WTC11 (cell line): ENCODE results near the gene TNRC18.

Experiments used
- CREM ChIP-seq: sonication (generic); formaldehyde crosslinking; IDR thresholded peaks from 2 replicates; pipeline ENCODE4 v1.8.1; 2022; ENCODE audit warnings: mild to moderate bottlenecking, missing genetic modification reagents, moderate library complexity
- CTCF ChIP-seq: fragments of 200-600 bp; IDR thresholded peaks from 2 replicates; pipeline ENCODE4 v1.8.0; 2022; ENCODE audit warnings: antibody characterized with exemption
- FOXJ3 ChIP-seq: sonication (generic); formaldehyde crosslinking; IDR thresholded peaks from 2 replicates; pipeline ENCODE4 v1.9.0; 2021; ENCODE audit warnings: missing genetic modification reagents, mild to moderate bottlenecking, borderline replicate concordance
- FOXK1 ChIP-seq: sonication (generic); formaldehyde crosslinking; IDR thresholded peaks from 2 replicates; pipeline ENCODE4 v1.8.0; 2022; ENCODE audit warnings: mild to moderate bottlenecking, moderate library complexity, missing genetic modification reagents
- IRF2 ChIP-seq: sonication (generic); formaldehyde crosslinking; IDR thresholded peaks from 2 replicates; pipeline ENCODE4 v1.8.0; 2022; ENCODE audit warnings: low read depth, missing genetic modification reagents, borderline replicate concordance
- NFE2L1 ChIP-seq: sonication (generic); formaldehyde crosslinking; IDR thresholded peaks from 2 replicates; pipeline ENCODE4 v1.8.1; 2023; ENCODE audit warnings: missing genetic modification reagents
- NR3C1 ChIP-seq: sonication (generic); formaldehyde crosslinking; conservative IDR thresholded peaks from 2 replicates; pipeline ENCODE4 v1.8.1; 2023; ENCODE audit warnings: low read depth, mild to moderate bottlenecking, missing genetic modification reagents
- TF ChIP-seq, protein P1 (sequence below): sonication (generic); formaldehyde crosslinking; IDR thresholded peaks from 2 replicates; pipeline ENCODE4 v1.8.1; 2023; ENCODE audit warnings: mild to moderate bottlenecking, missing genetic modification reagents
- TF ChIP-seq, protein P2 (sequence below): sonication (generic); formaldehyde crosslinking; IDR thresholded peaks from 2 replicates; pipeline ENCODE4 v1.8.1; 2022; ENCODE audit warnings: low read depth, mild to moderate bottlenecking, moderate library complexity, missing genetic modification reagents, borderline replicate concordance
- TF ChIP-seq, protein P3 (sequence below): sonication (generic); formaldehyde crosslinking; IDR thresholded peaks from 2 replicates; pipeline ENCODE4 v1.8.0; 2022; ENCODE audit warnings: mild to moderate bottlenecking, missing genetic modification reagents
- TF ChIP-seq, protein P4 (sequence below): sonication (generic); formaldehyde crosslinking; IDR thresholded peaks from 2 replicates; pipeline ENCODE4 v1.8.1; 2022; ENCODE audit warnings: missing genetic modification reagents, borderline replicate concordance

GRCh38 chr7:5457245-5457735 lies 33.7 kb upstream of the TNRC18 start:
- no peak for TF ChIP-seq CTCF
- TF ChIP-seq, protein P1, sequence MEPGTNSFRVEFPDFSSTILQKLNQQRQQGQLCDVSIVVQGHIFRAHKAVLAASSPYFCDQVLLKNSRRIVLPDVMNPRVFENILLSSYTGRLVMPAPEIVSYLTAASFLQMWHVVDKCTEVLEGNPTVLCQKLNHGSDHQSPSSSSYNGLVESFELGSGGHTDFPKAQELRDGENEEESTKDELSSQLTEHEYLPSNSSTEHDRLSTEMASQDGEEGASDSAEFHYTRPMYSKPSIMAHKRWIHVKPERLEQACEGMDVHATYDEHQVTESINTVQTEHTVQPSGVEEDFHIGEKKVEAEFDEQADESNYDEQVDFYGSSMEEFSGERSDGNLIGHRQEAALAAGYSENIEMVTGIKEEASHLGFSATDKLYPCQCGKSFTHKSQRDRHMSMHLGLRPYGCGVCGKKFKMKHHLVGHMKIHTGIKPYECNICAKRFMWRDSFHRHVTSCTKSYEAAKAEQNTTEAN (CRISPR knock-in tag), result no peak
- TF ChIP-seq, protein P2, sequence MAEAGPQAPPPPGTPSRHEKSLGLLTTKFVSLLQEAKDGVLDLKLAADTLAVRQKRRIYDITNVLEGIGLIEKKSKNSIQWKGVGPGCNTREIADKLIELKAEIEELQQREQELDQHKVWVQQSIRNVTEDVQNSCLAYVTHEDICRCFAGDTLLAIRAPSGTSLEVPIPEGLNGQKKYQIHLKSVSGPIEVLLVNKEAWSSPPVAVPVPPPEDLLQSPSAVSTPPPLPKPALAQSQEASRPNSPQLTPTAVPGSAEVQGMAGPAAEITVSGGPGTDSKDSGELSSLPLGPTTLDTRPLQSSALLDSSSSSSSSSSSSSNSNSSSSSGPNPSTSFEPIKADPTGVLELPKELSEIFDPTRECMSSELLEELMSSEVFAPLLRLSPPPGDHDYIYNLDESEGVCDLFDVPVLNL (CRISPR knock-in tag), result no peak
- TF ChIP-seq, protein P3, sequence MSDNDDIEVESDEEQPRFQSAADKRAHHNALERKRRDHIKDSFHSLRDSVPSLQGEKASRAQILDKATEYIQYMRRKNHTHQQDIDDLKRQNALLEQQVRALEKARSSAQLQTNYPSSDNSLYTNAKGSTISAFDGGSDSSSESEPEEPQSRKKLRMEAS, result no peak
- TF ChIP-seq FOXK1 (CRISPR knock-in tag), result no peak
- no peak for TF ChIP-seq CREM (CRISPR knock-in tag)
- TF ChIP-seq NFE2L1 (CRISPR knock-in tag), result no peak
- TF ChIP-seq NR3C1 (CRISPR knock-in tag), result no peak
- no peak for TF ChIP-seq IRF2 (CRISPR knock-in tag)
- no peak for TF ChIP-seq FOXJ3
- TF ChIP-seq, protein P4, sequence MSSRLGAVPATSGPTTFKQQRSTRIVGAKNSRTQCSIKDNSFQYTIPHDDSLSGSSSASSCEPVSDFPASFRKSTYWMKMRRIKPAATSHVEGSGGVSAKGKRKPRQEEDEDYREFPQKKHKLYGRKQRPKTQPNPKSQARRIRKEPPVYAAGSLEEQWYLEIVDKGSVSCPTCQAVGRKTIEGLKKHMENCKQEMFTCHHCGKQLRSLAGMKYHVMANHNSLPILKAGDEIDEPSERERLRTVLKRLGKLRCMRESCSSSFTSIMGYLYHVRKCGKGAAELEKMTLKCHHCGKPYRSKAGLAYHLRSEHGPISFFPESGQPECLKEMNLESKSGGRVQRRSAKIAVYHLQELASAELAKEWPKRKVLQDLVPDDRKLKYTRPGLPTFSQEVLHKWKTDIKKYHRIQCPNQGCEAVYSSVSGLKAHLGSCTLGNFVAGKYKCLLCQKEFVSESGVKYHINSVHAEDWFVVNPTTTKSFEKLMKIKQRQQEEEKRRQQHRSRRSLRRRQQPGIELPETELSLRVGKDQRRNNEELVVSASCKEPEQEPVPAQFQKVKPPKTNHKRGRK, result no peak
